Measurements from ENCODE around the gene HAPLN2. TPM values are rescaled to one million over a fixed set of nuclear protein-coding genes. Genes with fewer than 3 reads are reported as not detected.

HAPLN2 gene
- total and polyA plus RNA-seq, 4 experiments from 2014 or later = not detected

DNA sequence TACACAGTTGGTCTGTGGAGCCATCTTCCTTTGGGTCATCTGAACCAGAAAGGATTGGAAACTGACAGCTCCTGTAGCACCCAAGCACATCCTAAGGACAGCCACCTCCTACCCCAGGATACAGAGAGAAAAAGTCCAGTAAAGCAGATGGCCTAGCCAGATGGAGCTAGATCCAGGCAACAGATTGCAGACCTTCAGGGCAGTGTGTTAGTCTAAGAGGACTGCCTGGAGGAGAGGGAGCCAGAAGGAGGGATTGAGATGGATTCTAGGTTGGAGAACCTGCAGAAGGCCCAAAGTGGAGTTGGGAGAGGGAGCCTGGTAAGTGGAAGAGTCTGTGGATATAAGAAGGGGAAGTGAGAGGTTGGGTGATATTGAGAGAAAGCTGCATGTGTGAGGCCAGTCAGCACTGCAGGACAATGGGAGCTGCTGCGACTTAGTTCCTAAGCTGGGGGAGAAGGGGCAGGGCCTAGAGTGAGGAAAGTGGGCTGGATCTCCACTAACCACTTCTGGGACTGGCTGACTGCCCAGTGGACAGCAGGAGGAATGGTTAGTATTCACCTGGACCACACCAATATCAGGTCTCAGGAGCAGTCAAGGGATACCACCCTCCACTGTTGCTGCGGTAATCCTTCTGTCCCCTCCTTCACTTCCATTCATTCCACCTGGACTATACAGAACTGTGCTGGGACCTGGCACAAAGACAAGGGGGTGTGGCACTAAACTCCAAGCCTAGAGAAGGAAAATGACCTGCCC, 36.1 kb downstream of the HAPLN2 start:
- Histone ChIP-seq H3K4me1 (ENCODE audit: insufficient read depth, low read length) (peaks cover 38% of the 10 kb centered on the region), H3K4me3 (ENCODE audit: low read length in 2 of 2) (no peak overlapping the region), H3K36me3 (ENCODE audit: insufficient read depth, low read length) (no peaks in the 10 kb centered on the region), H3K9me3 (ENCODE audit: control insufficient read depth in 1 of 2, low read length in 2 of 2) (no peaks in the 10 kb centered on the region), H3K27me3 (ENCODE audit: insufficient read depth, low read length) (peaks cover 19% of the 10 kb centered on the region), H3K27ac (ENCODE audit: low read depth, low read length) (no peak overlapping the region)
- Mint-ChIP-seq H3K9me3 (peaks cover 0 to 2% (median 0%) of the 10 kb centered on the region in 8 donors), H3K27ac (no peak overlapping the region), H3K27me3 (peaks cover 39 to 49% of the 10 kb centered on the region in 2 donors), H3K4me3 (peak overlapping the region in 3 of 8 donors; percentile 43 to 63 (median 57)), H3K36me3 (no peaks in the 10 kb centered on the region), H3K4me1 (peaks cover 17 to 51% (median 28%) of the 10 kb centered on the region in 4 donors)
- ChIA-PET POLR2A (ENCODE audit: partially characterized antibody) (no interaction called here), CTCF (ENCODE audit: partially characterized antibody) (interaction anchor here (1.7 to 7.8 kb wide), 2 partner anchors 10 to 28 kb away, joined by 4 to 153 read pairs; no protein-coding TSS in a partner anchor)
- intact Hi-C loops (cut with micrococcal nuclease) = no loop called here
- DNase-seq = no peak

DNA sequence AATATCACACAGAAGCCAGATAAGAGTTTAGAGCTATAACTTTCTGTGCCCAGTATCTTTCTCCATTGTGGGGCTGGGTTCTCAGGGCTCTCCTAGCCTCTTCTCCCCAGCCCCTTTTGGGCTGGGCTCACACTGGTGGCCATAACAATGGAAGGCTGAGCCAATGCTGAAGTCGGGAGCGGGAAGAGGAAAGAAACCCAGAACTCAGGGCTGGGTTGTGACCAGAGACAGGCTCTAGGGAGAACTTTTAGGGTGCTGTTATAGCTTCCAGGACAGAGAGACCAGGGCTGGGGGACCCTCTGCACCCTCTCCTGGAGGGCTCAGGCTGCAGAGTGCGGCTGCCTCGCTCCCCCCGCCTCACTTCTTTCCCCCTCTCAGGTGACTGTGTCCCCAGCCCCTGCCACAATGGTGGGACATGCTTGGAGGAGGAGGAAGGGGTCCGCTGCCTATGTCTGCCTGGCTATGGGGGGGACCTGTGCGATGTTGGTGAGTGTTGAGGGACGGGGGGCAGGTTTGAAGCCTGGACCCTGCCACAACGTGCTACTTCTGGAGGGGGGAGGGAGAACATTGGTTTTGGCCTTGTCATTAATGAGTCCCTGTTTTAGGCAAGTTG, 36.8 kb downstream of the HAPLN2 start:
- CTCF ChIA-PET (ENCODE audit: partially characterized antibody) = interaction anchor here (1.7 to 7.8 kb wide), 2 partner anchors 11 to 29 kb away, joined by 4 to 153 read pairs; no protein-coding TSS in a partner anchor
- no peak overlapping the region for H3K27ac ChIP-seq (ENCODE audit: low read depth, low read length)
- H3K27ac Mint-ChIP-seq = no peak overlapping the region
- H3K4me3 Mint-ChIP-seq = peak overlapping the region in 5 of 8 donors; percentile 14 to 89 (median 78)
- peaks cover 45% of the 10 kb centered on the region for H3K4me1 ChIP-seq (ENCODE audit: insufficient read depth, low read length)
- peaks cover 19% of the 10 kb centered on the region for H3K27me3 ChIP-seq (ENCODE audit: insufficient read depth, low read length)
- H3K36me3 Mint-ChIP-seq = no peaks in the 10 kb centered on the region
- no peak for DNase-seq
- H3K36me3 ChIP-seq (ENCODE audit: insufficient read depth, low read length) = no peaks in the 10 kb centered on the region
- intact Hi-C loops (cut with micrococcal nuclease) = no loop called here
- no peak overlapping the region for H3K4me3 ChIP-seq (ENCODE audit: low read length in 2 of 2)
- H3K4me1 Mint-ChIP-seq = peaks cover 24 to 58% (median 34%) of the 10 kb centered on the region in 4 donors
- POLR2A ChIA-PET (ENCODE audit: partially characterized antibody) = no interaction called here
- peaks cover 39 to 49% of the 10 kb centered on the region in 2 donors for H3K27me3 Mint-ChIP-seq
- peaks cover 0 to 2% (median 0%) of the 10 kb centered on the region in 8 donors for H3K9me3 Mint-ChIP-seq
- H3K9me3 ChIP-seq (ENCODE audit: control insufficient read depth in 1 of 2, low read length in 2 of 2) = no peaks in the 10 kb centered on the region

DNA sequence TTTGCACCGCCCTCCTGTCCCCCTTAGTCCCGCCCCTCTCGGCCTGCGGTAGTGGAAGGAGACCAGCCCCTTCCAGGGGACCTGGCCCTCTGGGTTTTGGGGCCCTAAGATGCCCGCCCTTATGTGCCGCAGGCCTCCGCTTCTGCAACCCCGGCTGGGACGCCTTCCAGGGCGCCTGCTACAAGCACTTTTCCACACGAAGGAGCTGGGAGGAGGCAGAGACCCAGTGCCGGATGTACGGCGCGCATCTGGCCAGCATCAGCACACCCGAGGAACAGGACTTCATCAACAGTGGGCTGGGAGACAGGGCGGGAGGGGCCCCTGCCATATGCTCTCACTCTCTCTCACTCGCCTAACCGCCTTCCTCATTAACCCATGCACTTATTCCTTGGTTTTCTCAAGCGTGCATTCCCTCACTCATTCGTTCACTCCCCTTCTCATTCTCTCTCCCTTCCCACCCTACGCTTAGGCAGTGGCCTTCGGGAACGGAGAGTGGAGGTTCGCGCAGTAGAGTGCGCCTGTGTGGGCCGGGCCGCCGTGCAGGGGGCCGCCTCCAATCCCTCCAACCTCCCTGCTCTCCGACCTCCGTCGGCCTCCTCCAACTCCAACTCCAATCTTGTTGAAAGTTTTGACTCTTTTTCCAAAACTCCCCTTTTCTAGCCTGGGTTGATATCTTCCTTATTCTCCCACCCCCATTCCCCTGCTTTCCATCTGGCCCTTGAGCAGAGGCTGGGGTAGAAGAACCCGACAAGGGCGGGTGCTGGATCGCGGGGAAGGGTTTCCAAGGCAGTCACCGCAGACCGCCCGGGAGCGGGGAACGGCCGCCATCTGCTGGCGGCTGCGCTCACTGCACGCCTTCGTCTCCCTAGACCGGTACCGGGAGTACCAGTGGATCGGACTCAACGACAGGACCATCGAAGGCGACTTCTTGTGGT, 37.9 kb downstream of the HAPLN2 start:
- Mint-ChIP-seq H3K4me1 (peaks cover 28 to 69% (median 43%) of the 10 kb centered on the region in 4 donors), H3K4me3 (peak overlapping the region; percentile 63 to 89 (median 83)), H3K27ac (peak overlapping the region in 4 of 7 donors; percentile 68 to 82 (median 71)), H3K9me3 (peaks cover 0 to 2% (median 0%) of the 10 kb centered on the region in 8 donors), H3K36me3 (no peaks in the 10 kb centered on the region), H3K27me3 (peaks cover 37 to 46% of the 10 kb centered on the region in 2 donors)
- H3K27me3 ChIP-seq (ENCODE audit: insufficient read depth, low read length) = peaks cover 19% of the 10 kb centered on the region
- ChIA-PET POLR2A (ENCODE audit: partially characterized antibody) (interaction anchor here (0.9 kb wide), 1 partner anchor 30 kb away, joined by 4 read pairs; no protein-coding TSS in a partner anchor), CTCF (ENCODE audit: partially characterized antibody) (interaction anchor here (0.7 to 7.8 kb wide), 13 partner anchors 8 to 177 kb away, joined by 3 to 153 read pairs (median 3); partner anchors contain the start of gene NES)
- peaks cover 56% of the 10 kb centered on the region for H3K4me1 ChIP-seq (ENCODE audit: insufficient read depth, low read length)
- no peak overlapping the region for H3K27ac ChIP-seq (ENCODE audit: low read depth, low read length)
- DNase-seq = peak; percentile 57 to 74 (median 66)
- no peaks in the 10 kb centered on the region for H3K36me3 ChIP-seq (ENCODE audit: insufficient read depth, low read length)
- H3K4me3 ChIP-seq (ENCODE audit: low read length in 2 of 2) = peak overlapping the region in 1 of 2 donors; percentile 41
- H3K9me3 ChIP-seq (ENCODE audit: control insufficient read depth in 1 of 2, low read length in 2 of 2) = no peaks in the 10 kb centered on the region
- intact Hi-C loops (cut with micrococcal nuclease) = loop anchor here (1.0 kb wide), 1 partner anchor 31 kb away; no protein-coding TSS in a partner anchor

DNA sequence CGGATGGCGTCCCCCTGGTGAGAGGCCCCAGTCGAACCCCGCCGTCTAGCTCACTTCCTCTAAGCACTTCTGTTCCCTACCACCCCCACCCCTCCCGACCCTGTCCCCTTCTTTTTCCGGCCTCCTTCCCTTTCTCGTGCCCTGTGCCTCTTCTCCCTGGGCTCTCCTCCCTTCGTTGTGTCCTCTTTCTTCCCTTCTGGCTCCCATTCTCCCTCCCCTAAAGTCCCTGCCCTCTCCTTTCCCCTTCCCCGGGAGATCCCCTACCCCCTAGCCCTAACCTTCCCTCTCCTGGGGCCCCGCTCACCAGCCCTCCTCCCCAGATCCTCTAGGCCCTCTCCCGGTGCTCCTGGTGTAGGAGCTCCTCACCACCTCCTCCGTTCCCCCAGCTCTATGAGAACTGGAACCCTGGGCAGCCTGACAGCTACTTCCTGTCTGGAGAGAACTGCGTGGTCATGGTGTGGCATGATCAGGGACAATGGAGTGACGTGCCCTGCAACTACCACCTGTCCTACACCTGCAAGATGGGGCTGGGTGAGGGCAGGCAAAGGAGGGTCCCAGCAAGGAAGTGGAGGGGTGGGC, 38.6 kb downstream of the HAPLN2 start:
- H3K4me1 Mint-ChIP-seq = peaks cover 30 to 72% (median 46%) of the 10 kb centered on the region in 4 donors
- Histone ChIP-seq H3K27ac (ENCODE audit: low read depth, low read length) (no peak overlapping the region), H3K4me3 (ENCODE audit: low read length in 2 of 2) (peak overlapping the region in 1 of 2 donors; percentile 41), H3K36me3 (ENCODE audit: insufficient read depth, low read length) (no peaks in the 10 kb centered on the region), H3K9me3 (ENCODE audit: control insufficient read depth in 1 of 2, low read length in 2 of 2) (no peaks in the 10 kb centered on the region), H3K4me1 (ENCODE audit: insufficient read depth, low read length) (peaks cover 60% of the 10 kb centered on the region), H3K27me3 (ENCODE audit: insufficient read depth, low read length) (peaks cover 19% of the 10 kb centered on the region)
- H3K36me3 Mint-ChIP-seq = no peaks in the 10 kb centered on the region
- intact Hi-C loops (cut with micrococcal nuclease) = loop anchor here (1.0 kb wide), 1 partner anchor 32 kb away; no protein-coding TSS in a partner anchor
- peak overlapping the region in 4 of 7 donors; percentile 68 to 82 (median 71) for H3K27ac Mint-ChIP-seq
- peaks cover 0 to under 1% (median 0%) of the 10 kb centered on the region in 8 donors for H3K9me3 Mint-ChIP-seq
- DNase-seq = no peak
- peaks cover 34 to 43% of the 10 kb centered on the region in 2 donors for H3K27me3 Mint-ChIP-seq
- CTCF ChIA-PET (ENCODE audit: partially characterized antibody) = interaction anchor here (0.7 to 7.8 kb wide), 13 partner anchors 9 to 177 kb away, joined by 3 to 153 read pairs (median 3); partner anchors contain the start of gene NES
- H3K4me3 Mint-ChIP-seq = peak overlapping the region; percentile 63 to 89 (median 83)
- POLR2A ChIA-PET (ENCODE audit: partially characterized antibody) = interaction anchor here (0.9 kb wide), 1 partner anchor 30 kb away, joined by 4 read pairs; no protein-coding TSS in a partner anchor

DNA sequence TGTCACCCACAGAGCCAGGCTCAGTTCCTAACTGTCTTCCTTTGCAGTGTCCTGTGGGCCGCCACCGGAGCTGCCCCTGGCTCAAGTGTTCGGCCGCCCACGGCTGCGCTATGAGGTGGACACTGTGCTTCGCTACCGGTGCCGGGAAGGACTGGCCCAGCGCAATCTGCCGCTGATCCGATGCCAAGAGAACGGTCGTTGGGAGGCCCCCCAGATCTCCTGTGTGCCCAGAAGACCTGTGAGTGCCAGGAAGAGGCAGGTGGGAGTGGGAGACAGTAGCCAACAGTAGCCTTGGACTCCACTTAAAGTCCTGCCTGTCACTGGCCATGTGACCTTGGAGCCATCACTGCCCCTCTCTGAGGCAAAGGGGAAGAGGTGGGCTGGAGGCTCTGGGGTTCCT, 39.3 kb downstream of the HAPLN2 start:
- H3K27ac ChIP-seq (ENCODE audit: low read depth, low read length) = no peak overlapping the region
- intact Hi-C loops (cut with micrococcal nuclease) = no loop called here
- peaks cover 60% of the 10 kb centered on the region for H3K4me1 ChIP-seq (ENCODE audit: insufficient read depth, low read length)
- no peak for DNase-seq
- no peak overlapping the region for H3K4me3 ChIP-seq (ENCODE audit: low read length in 2 of 2)
- Mint-ChIP-seq H3K36me3 (no peaks in the 10 kb centered on the region), H3K4me3 (peak overlapping the region in 2 of 8 donors; percentile 4 to 46), H3K27me3 (peaks cover 28 to 37% of the 10 kb centered on the region in 2 donors), H3K27ac (peak overlapping the region in 3 of 7 donors; percentile 6 to 53 (median 34)), H3K4me1 (peaks cover 30 to 72% (median 46%) of the 10 kb centered on the region in 4 donors), H3K9me3 (no peaks in the 10 kb centered on the region)
- H3K9me3 ChIP-seq (ENCODE audit: control insufficient read depth in 1 of 2, low read length in 2 of 2) = no peaks in the 10 kb centered on the region
- POLR2A ChIA-PET (ENCODE audit: partially characterized antibody) = interaction anchor here (0.9 kb wide), 1 partner anchor 31 kb away, joined by 4 read pairs; no protein-coding TSS in a partner anchor
- no peaks in the 10 kb centered on the region for H3K36me3 ChIP-seq (ENCODE audit: insufficient read depth, low read length)
- H3K27me3 ChIP-seq (ENCODE audit: insufficient read depth, low read length) = peaks cover 19% of the 10 kb centered on the region
- CTCF ChIA-PET (ENCODE audit: partially characterized antibody) = interaction anchor here (0.9 to 7.8 kb wide), 8 partner anchors 9 to 67 kb away, joined by 3 to 153 read pairs (median 7); partner anchors contain the start of gene NES

DNA sequence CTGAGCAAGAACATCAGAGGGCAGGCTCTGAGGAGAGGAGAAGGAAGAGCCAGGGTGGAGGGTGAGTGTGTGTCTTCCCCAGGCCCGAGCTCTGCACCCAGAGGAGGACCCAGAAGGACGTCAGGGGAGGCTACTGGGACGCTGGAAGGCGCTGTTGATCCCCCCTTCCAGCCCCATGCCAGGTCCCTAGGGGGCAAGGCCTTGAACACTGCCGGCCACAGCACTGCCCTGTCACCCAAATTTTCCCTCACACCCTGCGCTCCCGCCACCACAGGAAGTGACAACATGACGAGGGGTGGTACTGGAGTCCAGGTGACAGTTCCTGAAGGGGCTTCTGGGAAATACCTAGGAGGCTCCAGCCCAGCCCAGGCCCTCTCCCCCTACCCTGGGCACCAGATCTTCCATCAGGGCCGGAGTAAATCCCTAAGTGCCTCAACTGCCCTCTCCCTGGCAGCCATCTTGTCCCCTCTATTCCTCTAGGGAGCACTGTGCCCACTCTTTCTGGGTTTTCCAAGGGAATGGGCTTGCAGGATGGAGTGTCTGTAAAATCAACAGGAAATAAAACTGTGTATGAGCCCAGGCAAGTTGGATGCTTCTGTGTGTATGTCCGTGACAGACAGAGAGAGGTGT, 39.8 kb downstream of the HAPLN2 start:
- no peak for DNase-seq
- Mint-ChIP-seq H3K4me3 (peak overlapping the region in 3 of 8 donors; percentile 59 to 70 (median 63)), H3K9me3 (no peaks in the 10 kb centered on the region), H3K4me1 (peaks cover 30 to 72% (median 46%) of the 10 kb centered on the region in 4 donors), H3K36me3 (no peaks in the 10 kb centered on the region), H3K27me3 (peaks cover 25 to 32% of the 10 kb centered on the region in 2 donors), H3K27ac (peak overlapping the region in 4 of 7 donors; percentile 53 to 90 (median 78))
- Histone ChIP-seq H3K27ac (ENCODE audit: low read depth, low read length) (no peak overlapping the region), H3K9me3 (ENCODE audit: control insufficient read depth in 1 of 2, low read length in 2 of 2) (no peaks in the 10 kb centered on the region), H3K36me3 (ENCODE audit: insufficient read depth, low read length) (no peaks in the 10 kb centered on the region), H3K4me1 (ENCODE audit: insufficient read depth, low read length) (peaks cover 60% of the 10 kb centered on the region), H3K27me3 (ENCODE audit: insufficient read depth, low read length) (peaks cover 19% of the 10 kb centered on the region), H3K4me3 (ENCODE audit: low read length in 2 of 2) (no peak overlapping the region)
- CTCF ChIA-PET (ENCODE audit: partially characterized antibody) = interaction anchor here (0.8 to 7.8 kb wide), 17 partner anchors 10 to 158 kb away, joined by 3 to 153 read pairs (median 5); partner anchors contain the start of genes CRABP2, ISG20L2, MEF2D and METTL25B
- POLR2A ChIA-PET (ENCODE audit: partially characterized antibody) = interaction anchor here (2.6 kb wide), 1 partner anchor 47 kb away, joined by 9 read pairs; the partner anchor contains the start of gene CRABP2
- intact Hi-C loops (cut with micrococcal nuclease) = no loop called here

Measured in CD4-positive, alpha-beta memory T cell (primary cell).